B cell (primary cell): ENCODE measurements around the gene KCNIP1.

Experiments
- EZH2 ChIP-seq: IDR thresholded peaks from 2 replicates; pipeline ENCODE4 v1.6.1; 2012; ENCODE audit warnings: borderline replicate concordance, low read depth, mild to moderate bottlenecking, moderate library complexity, low read length; ENCODE audit not compliant: insufficient read depth, poor library complexity, severe bottlenecking
- TF ChIP-seq, protein P1 (sequence below): fragments of 200-600 bp; IDR thresholded peaks from one replicate; pipeline ENCODE4 v1.8.0; 2022; ENCODE audit warnings: antibody characterized with exemption, mild to moderate bottlenecking

DNA sequence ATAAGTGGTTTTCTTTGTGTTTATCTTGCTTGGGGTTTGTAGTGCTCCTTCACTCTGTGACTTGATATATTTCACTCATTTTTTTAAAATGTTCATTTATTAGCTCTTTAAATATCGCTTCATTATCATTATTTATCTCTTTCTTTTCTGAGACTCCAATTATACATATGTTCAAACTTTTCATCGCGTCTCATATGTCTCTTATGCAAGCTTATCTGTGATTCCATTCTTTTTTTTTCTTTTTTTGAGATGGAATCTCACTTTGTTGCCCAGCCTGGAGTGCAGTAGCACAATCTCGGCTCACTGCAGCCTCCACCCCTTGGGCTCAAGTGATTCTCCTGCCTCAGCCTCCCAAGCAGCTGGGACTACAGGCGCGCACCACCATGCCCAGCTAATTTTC is 205.8 kb downstream of the KCNIP1 start:
- TF ChIP-seq, protein P1, sequence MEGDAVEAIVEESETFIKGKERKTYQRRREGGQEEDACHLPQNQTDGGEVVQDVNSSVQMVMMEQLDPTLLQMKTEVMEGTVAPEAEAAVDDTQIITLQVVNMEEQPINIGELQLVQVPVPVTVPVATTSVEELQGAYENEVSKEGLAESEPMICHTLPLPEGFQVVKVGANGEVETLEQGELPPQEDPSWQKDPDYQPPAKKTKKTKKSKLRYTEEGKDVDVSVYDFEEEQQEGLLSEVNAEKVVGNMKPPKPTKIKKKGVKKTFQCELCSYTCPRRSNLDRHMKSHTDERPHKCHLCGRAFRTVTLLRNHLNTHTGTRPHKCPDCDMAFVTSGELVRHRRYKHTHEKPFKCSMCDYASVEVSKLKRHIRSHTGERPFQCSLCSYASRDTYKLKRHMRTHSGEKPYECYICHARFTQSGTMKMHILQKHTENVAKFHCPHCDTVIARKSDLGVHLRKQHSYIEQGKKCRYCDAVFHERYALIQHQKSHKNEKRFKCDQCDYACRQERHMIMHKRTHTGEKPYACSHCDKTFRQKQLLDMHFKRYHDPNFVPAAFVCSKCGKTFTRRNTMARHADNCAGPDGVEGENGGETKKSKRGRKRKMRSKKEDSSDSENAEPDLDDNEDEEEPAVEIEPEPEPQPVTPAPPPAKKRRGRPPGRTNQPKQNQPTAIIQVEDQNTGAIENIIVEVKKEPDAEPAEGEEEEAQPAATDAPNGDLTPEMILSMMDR: no peak
- no peak for TF ChIP-seq EZH2
